ENCODE data around the gene DAAM1.

Gene DAAM1

DNA sequence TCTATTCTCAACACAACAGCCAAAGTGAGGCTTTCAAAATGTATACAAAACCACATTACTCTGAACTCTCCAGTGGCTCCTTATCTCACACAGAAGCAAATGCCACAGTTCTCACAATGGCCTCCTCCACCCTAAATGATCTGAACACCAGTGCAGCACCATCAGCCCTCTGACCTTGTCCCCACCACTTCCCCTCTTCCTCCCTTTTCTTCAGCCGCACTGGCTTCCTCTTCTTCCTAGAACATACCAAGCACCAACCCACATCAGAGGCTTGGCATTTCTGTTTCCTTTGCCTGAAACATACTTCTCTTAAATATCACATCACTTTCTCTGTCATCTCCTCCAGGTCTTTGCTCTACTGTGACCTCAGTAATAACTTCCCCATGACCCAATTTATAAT is 210.4 kb downstream of the DAAM1 start:
- FAIRE-seq = no peak

GRCh38 chr14:59406454-59407245 is 218.2 kb downstream of the DAAM1 start:
- no peak for DNase-seq (ENCODE audit: insufficient read length, low spot score)
- FAIRE-seq = no peak

More for the DNA sequence above, 210.4 kb downstream of the DAAM1 start:
- no peak for DNase-seq (ENCODE audit: insufficient read length, low spot score)

GRCh38 chr14:59407246-59408010 is 219.0 kb downstream of the DAAM1 start:
- DNase-seq (ENCODE audit: insufficient read length, low spot score) (no peak), FAIRE-seq (no peak)

DNA sequence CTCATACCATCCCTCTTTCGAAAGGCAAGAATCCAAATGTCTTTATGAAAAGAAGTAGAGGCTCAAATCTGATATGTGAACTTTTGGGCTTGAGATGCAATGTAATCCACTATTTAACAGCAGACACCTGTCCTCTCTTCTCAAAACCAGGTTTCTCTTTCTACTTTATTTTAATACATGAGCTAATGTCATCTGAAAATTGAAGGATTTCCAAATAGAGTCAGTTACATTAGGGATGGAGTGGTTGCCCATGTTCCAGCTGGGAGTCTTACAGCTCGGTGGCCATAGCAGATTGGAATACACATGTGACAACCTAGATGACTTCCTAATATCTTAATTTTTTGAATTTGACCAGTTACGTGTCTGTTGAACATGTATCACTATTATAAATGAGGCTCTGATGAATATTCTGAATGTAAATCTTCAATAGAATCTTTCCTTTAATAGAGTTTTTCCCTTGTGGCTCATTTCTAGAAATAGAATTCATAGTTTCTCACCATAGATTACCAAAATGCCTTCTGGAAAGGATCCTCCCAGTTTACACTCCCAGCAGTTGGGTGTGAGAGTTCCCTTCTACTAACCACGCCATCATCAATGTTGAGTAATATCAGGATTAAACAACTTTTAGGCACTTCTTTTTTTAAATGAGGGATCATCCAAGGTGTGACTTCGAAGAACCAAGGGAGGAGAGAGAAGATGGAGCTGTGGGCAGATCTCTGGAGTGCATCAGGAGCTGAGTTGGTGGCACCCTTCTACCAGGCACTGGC is 227.6 kb downstream of the DAAM1 start:
- FAIRE-seq (no peak), DNase-seq (ENCODE audit: insufficient read length, low spot score) (no peak)

DNA sequence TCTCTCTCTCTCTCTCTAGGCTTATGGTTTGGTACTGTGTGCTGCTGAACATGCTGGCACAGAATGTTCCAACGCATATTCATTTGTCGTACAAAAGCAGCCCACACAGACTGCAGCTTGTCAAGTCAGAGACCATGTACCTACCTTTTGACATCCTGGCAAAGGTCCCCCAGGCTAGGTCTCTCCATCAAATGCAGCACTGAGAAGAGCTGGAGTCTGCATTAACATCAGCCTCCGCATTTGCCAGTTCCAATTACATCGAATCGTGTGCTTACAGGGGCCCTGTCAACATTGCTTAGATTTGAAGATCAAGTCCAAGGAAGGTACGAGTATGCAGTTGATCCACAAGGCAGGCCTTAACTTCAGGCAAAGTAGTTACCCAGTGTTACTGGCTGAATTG is 228.8 kb downstream of the DAAM1 start:
- no peak for FAIRE-seq
- no peak for DNase-seq (ENCODE audit: insufficient read length, low spot score)

DNA sequence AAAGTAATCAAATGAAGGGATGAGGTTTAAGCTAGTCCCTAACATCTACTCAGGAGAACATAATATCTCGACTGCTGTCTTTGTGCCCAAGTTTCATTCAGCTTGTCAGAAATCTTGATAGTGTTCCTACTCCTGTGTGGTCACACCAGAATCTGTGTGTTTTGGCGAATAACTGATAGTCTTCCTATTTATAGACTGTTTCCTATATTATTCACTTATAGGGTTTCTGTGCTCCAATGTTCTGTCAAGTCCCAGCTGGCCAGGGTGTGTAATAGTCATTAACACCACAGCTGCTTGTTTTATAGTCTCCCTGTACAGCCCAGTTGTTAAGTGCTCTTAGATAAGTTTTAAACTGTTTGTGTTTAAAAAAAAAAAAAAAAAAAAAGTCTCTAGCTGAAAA is 230.8 kb downstream of the DAAM1 start:
- FAIRE-seq = no peak

More for the DNA sequence above, 230.8 kb downstream of the DAAM1 start:
- DNase-seq (ENCODE audit: insufficient read length, low spot score) = no peak
